HG03565 (cell line): Measurements from ENCODE around the gene RCC1.
"Not testable (repeated sequence)": the region's sequence is repeated elsewhere in the genome, so short reads cannot be mapped to it uniquely, and the experiment has no call there.

Experiments
- ATAC-seq: cut with Tn5 transposase; IDR thresholded peaks from one replicate; pipeline ENCODE4 v1.9.1; 2021; ENCODE audit warnings: mild to moderate bottlenecking, moderate library complexity; ENCODE audit not compliant: unreplicated experiment

The RCC1 gene

GRCh38 chr1:28581531-28582247, 75.8 kb downstream of the RCC1 start:
- peak; percentile 79 for ATAC-seq

GRCh38 chr1:28582248-28582615, 76.4 kb downstream of the RCC1 start:
- no peak for ATAC-seq

GRCh38 chr1:28586585-28587391, 80.9 kb downstream of the RCC1 start:
- ATAC-seq = not testable (repeated sequence)
